ENCODE measurements around the gene MACROD2. TPM values are rescaled to one million over a fixed set of nuclear protein-coding genes. Genes with fewer than 3 reads are reported as not detected.
"Not testable (repeated sequence)": the region's sequence is repeated elsewhere in the genome, so short reads cannot be mapped to it uniquely, and the experiment has no call there.

MACROD2 gene
- polyA plus RNA-seq, 1 experiment, result 0.47 TPM

GRCh38 chr20:15370370-15370769, 1375.1 kb downstream of the MACROD2 start:
- DNase-seq (ENCODE audit: low read depth), result no peak
- TF ChIP-seq CTCF (IDR thresholded peaks at IDR 0.05; ENCODE audit: insufficient read depth, low read depth, low read length), result no peak
- no peaks in the 10 kb centered on the region for H3K27me3 ChIP-seq (ENCODE audit: control insufficient read depth, insufficient read depth, low read length)
- CTCF ChIA-PET, result no interaction called here
- no peaks in the 10 kb centered on the region for H3K36me3 ChIP-seq (ENCODE audit: control insufficient read depth, insufficient read depth, low read length)
- POLR2A ChIA-PET, result no interaction called here
- H3K4me3 ChIP-seq (ENCODE audit: low read depth, low read length), result no peak overlapping the region

GRCh38 chr20:15374682-15375081, 1379.4 kb downstream of the MACROD2 start:
- POLR2A ChIA-PET, result no interaction called here
- DNase-seq (ENCODE audit: low read depth), result no peak
- no peak for TF ChIP-seq CTCF (IDR thresholded peaks at IDR 0.05; ENCODE audit: insufficient read depth, low read depth, low read length)
- Histone ChIP-seq H3K36me3 (ENCODE audit: control insufficient read depth, insufficient read depth, low read length) (no peaks in the 10 kb centered on the region), H3K27me3 (ENCODE audit: control insufficient read depth, insufficient read depth, low read length) (no peaks in the 10 kb centered on the region), H3K4me3 (ENCODE audit: low read depth, low read length) (no peak overlapping the region)
- CTCF ChIA-PET, result no interaction called here

- no peak for TF ChIP-seq CTCF (IDR thresholded peaks at IDR 0.05; ENCODE audit: insufficient read depth, low read depth, low read length)
- no peak for DNase-seq (ENCODE audit: low read depth)
- Histone ChIP-seq H3K36me3 (ENCODE audit: control insufficient read depth, insufficient read depth, low read length) (no peaks in the 10 kb centered on the region), H3K4me3 (ENCODE audit: low read depth, low read length) (no peak overlapping the region), H3K27me3 (ENCODE audit: control insufficient read depth, insufficient read depth, low read length) (no peaks in the 10 kb centered on the region)
- ChIA-PET POLR2A (no interaction called here), CTCF (no interaction called here)
Observed at GRCh38 chr20:15375836-15376235, 1380.5 kb downstream of the MACROD2 start.

- H3K36me3 ChIP-seq (ENCODE audit: control insufficient read depth, insufficient read depth, low read length); H3K4me3 ChIP-seq (ENCODE audit: low read depth, low read length); POLR2A ChIA-PET; DNase-seq (ENCODE audit: low read depth); H3K27me3 ChIP-seq (ENCODE audit: control insufficient read depth, insufficient read depth, low read length): not testable (repeated sequence)
- CTCF ChIA-PET, result interaction anchor here (0.6 kb wide), 1 partner anchor 36 kb away, joined by 3 read pairs; no protein-coding TSS in a partner anchor
Observed at GRCh38 chr20:15377603-15378002, 1382.3 kb downstream of the MACROD2 start.

- TF ChIP-seq CTCF (IDR thresholded peaks at IDR 0.05; ENCODE audit: insufficient read depth, low read depth, low read length), result peak; percentile 20; the same call in 1 of the 2 replicates
- H3K36me3 ChIP-seq (ENCODE audit: control insufficient read depth, insufficient read depth, low read length), result no peaks in the 10 kb centered on the region
- no peak overlapping the region for H3K4me3 ChIP-seq (ENCODE audit: low read depth, low read length)
- DNase-seq (ENCODE audit: low read depth), result no peak
- POLR2A ChIA-PET, result no interaction called here
- CTCF ChIA-PET, result interaction anchor here (0.6 kb wide), 2 partner anchors 35 to 206 kb away, joined by 3 read pairs; no protein-coding TSS in a partner anchor
- no peaks in the 10 kb centered on the region for H3K27me3 ChIP-seq (ENCODE audit: control insufficient read depth, insufficient read depth, low read length)
Observed at GRCh38 chr20:15378151-15378550, 1382.8 kb downstream of the MACROD2 start.

- CTCF ChIA-PET, result no interaction called here
- no peaks in the 10 kb centered on the region for H3K36me3 ChIP-seq (ENCODE audit: control insufficient read depth, insufficient read depth, low read length)
- H3K27me3 ChIP-seq (ENCODE audit: control insufficient read depth, insufficient read depth, low read length), result no peaks in the 10 kb centered on the region
- no peak for DNase-seq (ENCODE audit: low read depth)
- H3K4me3 ChIP-seq (ENCODE audit: low read depth, low read length), result no peak overlapping the region
- POLR2A ChIA-PET, result interaction anchor here (0.7 kb wide), 1 partner anchor 1004 kb away, joined by 4 read pairs; no protein-coding TSS in a partner anchor
- no peak for TF ChIP-seq CTCF (IDR thresholded peaks at IDR 0.05; ENCODE audit: insufficient read depth, low read depth, low read length)
Observed at GRCh38 chr20:15379681-15380296, 1384.5 kb downstream of the MACROD2 start.

Measured in BJ (cell line).